ENCODE measurements around the gene INS.

INS gene

DNA sequence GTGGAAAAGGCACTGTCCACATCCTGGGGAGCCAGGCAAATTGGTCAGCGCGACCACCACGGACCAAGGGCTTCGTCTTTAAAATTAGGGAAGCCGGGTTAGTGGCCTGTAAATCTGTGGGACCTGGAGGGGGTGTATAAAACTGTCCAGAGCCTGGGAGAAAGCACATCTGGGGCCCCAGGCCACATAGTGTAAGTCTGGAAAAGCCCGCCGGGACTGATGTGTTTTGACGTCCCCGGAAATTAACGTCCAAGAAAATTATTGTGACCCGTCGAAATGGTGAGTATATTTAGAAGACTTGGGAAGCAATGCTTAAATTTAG lies 17.6 kb downstream of the INS start:
- no peak for DNase-seq

DNA sequence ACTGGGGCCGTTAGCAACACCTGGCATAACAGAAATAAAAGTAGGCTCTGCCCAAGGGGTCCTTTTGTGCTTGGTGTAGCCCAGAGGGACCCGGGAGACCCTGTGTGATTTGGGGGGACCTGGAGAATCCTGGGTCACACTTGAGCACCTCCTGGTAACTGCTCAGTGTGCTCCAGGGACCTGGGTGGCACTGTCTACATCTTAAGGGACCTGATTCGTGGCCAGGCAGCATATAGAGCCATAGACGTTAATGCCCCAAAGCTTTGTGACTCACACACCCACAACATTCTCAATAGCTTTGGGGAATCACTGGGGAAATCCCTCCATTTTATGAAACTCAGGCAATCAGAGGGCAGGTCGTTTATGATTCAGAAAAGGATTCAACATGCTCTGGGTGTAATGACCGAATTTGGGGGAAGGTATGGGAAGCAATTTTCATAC lies 18.2 kb downstream of the INS start:
- no peak for DNase-seq

DNA sequence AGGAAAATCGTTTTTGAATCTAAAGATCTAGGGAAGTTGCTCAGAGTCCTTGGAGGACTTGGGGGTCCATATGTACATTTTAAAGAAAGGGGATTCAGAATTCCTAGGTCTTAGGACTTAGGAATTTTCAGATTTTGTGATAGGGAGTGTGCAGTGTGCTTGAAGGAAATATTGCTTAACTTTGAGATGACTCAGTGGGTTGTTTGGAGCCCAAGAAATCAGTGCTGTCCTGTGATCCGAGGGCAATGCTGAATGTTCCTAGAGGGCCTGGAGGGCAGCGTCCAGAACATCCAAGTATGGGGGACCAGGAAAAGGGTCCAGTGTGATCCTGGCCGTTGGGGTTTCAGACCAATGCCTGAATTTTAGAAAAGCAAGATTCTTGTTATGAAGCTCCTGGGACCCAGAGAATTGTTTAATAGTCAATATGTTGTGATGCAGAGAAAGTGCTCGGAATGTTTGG lies 18.7 kb downstream of the INS start:
- no peak for DNase-seq

- DNase-seq = no peak
Measured at GRCh38 chr11:2140411-2141400, 20.3 kb downstream of the INS start.

- DNase-seq = no peak
Measured at GRCh38 chr11:2139621-2140337, 21.2 kb downstream of the INS start.

- DNase-seq = no peak
Measured at GRCh38 chr11:2139123-2139521, 21.9 kb downstream of the INS start, which contains the start of gene IGF2. Gene IGF2, minus strand, starts transcription at chr11:2139389. Its CDS starts 3,866 bp downstream, at chr11:2135523.

GRCh38 chr11:2138431-2139122 lies 22.4 kb downstream of the INS start:
- no peak for DNase-seq

- DNase-seq = no peak
Measured at GRCh38 chr11:2138068-2138430, 23.0 kb downstream of the INS start.

- no peak for DNase-seq
Measured at GRCh38 chr11:2137202-2138067, 23.6 kb downstream of the INS start.

DNA sequence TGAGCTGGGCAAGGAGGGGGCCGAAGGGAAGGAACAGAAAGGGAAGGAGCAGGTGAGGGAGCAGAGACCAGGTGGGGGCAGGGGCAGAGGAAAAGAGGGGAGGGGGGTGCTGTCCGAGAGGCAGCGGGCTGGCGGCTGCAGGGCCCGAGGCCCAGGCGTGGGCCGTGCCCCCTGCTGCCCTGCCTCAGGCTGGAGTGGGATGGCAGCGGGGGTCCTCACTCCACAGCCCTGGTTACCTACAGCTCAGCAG lies 24.1 kb downstream of the INS start:
- DNase-seq = no peak

GRCh38 chr11:2136209-2136951 lies 24.6 kb downstream of the INS start:
- no peak for DNase-seq

- no peak for DNase-seq
Measured at GRCh38 chr11:2135648-2136201, 25.3 kb downstream of the INS start.

GRCh38 chr11:2135018-2135569 lies 25.9 kb downstream of the INS start:
- no peak for DNase-seq

- DNase-seq = no peak
Measured at GRCh38 chr11:2134022-2135010, 26.7 kb downstream of the INS start.

DNA sequence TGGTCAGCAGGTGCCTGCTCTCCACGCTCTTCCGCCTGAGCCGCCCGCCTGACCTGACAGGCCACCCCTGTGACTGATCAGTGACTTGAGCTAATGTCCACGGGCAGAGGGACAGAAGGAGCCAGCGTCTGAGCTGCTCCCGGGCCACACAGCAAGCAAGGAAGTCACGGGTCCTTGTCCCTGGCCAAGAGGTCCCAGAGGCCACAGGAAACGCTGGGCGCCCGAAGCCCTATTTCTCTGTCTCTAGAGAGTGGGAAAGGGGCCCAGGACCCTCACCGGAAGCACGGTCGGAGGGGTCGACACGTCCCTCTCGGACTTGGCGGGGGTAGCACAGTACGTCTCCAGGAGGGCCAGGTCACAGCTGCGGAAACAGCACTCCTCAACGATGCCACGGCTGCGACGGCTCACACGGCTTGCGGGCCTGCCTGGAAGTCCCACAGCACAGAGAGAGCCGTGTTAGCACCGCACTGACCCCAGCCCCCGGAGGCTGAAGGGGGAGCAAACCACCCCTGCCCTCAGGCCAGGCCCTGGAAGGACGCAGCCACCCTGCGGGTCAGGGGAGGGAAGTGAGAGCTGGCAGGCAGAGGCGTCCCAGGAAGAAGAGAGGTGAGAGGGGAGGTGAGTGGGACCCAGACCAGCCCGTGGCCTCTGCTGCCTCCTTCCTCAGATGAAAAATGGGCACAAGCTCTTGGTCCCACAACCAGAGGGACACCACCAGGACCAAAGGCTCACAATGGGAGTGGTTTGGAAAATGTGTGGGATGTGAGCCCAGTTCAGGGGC lies 27.6 kb downstream of the INS start:
- no peak for DNase-seq

DNA sequence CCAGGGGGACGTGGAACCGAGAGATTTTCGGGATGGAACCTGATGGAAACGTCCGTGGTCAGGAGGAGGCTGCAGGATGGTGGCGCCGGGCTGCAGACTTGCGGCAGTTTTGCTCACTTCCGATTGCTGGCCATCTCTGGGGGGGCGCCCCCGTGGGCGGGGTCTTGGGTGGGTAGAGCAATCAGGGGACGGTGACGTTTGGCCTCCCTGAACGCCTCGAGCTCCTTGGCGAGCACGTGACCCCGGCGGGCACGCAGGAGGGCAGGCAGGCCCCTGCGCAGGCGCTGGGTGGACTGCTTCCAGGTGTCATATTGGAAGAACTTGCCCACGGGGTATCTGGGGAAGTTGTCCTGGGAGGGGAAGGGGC lies 28.2 kb downstream of the INS start:
- DNase-seq = no peak

DNA sequence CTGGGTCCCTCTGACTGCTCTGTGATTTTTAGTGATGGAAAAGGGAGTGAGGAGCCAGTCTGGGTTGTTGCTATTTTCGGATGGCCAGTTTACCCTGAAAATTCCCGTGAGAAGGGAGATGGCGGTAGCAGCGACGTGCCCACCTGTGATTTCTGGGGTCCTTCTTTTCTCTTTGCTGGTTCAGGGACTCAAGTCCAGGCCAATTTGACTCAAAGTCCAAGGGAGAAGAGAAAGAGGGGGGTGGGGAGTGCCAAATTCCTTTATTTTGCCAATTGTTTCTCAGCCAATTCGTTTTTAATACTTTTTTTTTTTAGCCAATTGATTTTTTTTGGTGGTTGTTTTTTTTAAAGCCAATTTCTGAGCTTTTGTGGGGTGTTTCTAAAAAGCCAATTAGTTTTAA lies 28.8 kb downstream of the INS start:
- DNase-seq = no peak

GRCh38 chr11:2131371-2132236 lies 29.4 kb downstream of the INS start:
- DNase-seq = no peak

All from NCI-H345 (cell line).